Measurements from ENCODE around the gene CRABP1. TPM values are rescaled to one million over a fixed set of nuclear protein-coding genes. Genes with fewer than 3 reads are reported as not detected.

CRABP1 gene
- total RNA-seq, 1 experiment from 2014 or later, result not detected

- BruUV-seq (replicated peaks), result no TSS peak
- Mint-ChIP-seq H3K4me3 (ENCODE audit: low read depth, unreplicated experiment) (no peak overlapping the region), H3K4me1 (ENCODE audit: low read depth, unreplicated experiment) (peaks cover 11% of the 10 kb centered on the region), H3K27ac (ENCODE audit: unreplicated experiment) (no peak overlapping the region), H3K9me3 (ENCODE audit: low read depth, unreplicated experiment) (no peaks in the 10 kb centered on the region), H3K27me3 (ENCODE audit: unreplicated experiment) (peaks cover 12% of the 10 kb centered on the region), H3K36me3 (ENCODE audit: insufficient read depth, unreplicated experiment) (no peaks in the 10 kb centered on the region)
- DNase-seq, result no peak
- intact Hi-C loops (cut with micrococcal nuclease; ENCODE audit: unreplicated experiment), result no loop called here
- CTCF ChIA-PET, result no interaction called here
- TF ChIP-seq CTCF (IDR thresholded peaks at IDR 0.05; ENCODE audit: unreplicated experiment), result no peak
These were observed 9.9 kb downstream of the CRABP1 start for GRCh38 chr15:78350058-78350457.

GRCh38 chr15:78351539-78351938, 11.4 kb downstream of the CRABP1 start:
- no peak overlapping the region for H3K4me3 Mint-ChIP-seq (ENCODE audit: low read depth, unreplicated experiment)
- H3K36me3 Mint-ChIP-seq (ENCODE audit: insufficient read depth, unreplicated experiment), result no peaks in the 10 kb centered on the region
- H3K4me1 Mint-ChIP-seq (ENCODE audit: low read depth, unreplicated experiment), result peaks cover 11% of the 10 kb centered on the region
- no peak for DNase-seq
- no peaks in the 10 kb centered on the region for H3K9me3 Mint-ChIP-seq (ENCODE audit: low read depth, unreplicated experiment)
- no peak overlapping the region for H3K27ac Mint-ChIP-seq (ENCODE audit: unreplicated experiment)
- no TSS peak for BruUV-seq (replicated peaks)
- intact Hi-C loops (cut with micrococcal nuclease; ENCODE audit: unreplicated experiment), result no loop called here
- no peak for TF ChIP-seq CTCF (IDR thresholded peaks at IDR 0.05; ENCODE audit: unreplicated experiment)
- CTCF ChIA-PET, result no interaction called here
- no peaks in the 10 kb centered on the region for H3K27me3 Mint-ChIP-seq (ENCODE audit: unreplicated experiment)

GRCh38 chr15:78353093-78353492, 12.9 kb downstream of the CRABP1 start:
- intact Hi-C loops (cut with micrococcal nuclease; ENCODE audit: unreplicated experiment), result no loop called here
- peaks cover 5% of the 10 kb centered on the region for H3K27me3 Mint-ChIP-seq (ENCODE audit: unreplicated experiment)
- TF ChIP-seq CTCF (IDR thresholded peaks at IDR 0.05; ENCODE audit: unreplicated experiment), result no peak
- peaks cover 7% of the 10 kb centered on the region for H3K4me1 Mint-ChIP-seq (ENCODE audit: low read depth, unreplicated experiment)
- CTCF ChIA-PET, result interaction anchor here (0.8 kb wide), 1 partner anchor 42 kb away, joined by 4 read pairs; no protein-coding TSS in a partner anchor
- no peak overlapping the region for H3K27ac Mint-ChIP-seq (ENCODE audit: unreplicated experiment)
- no peaks in the 10 kb centered on the region for H3K9me3 Mint-ChIP-seq (ENCODE audit: low read depth, unreplicated experiment)
- no peaks in the 10 kb centered on the region for H3K36me3 Mint-ChIP-seq (ENCODE audit: insufficient read depth, unreplicated experiment)
- no peak for DNase-seq
- BruUV-seq (replicated peaks), result no TSS peak
- no peak overlapping the region for H3K4me3 Mint-ChIP-seq (ENCODE audit: low read depth, unreplicated experiment)

- H3K27me3 Mint-ChIP-seq (ENCODE audit: unreplicated experiment), result peaks cover 25% of the 10 kb centered on the region
- no peak overlapping the region for H3K4me3 Mint-ChIP-seq (ENCODE audit: low read depth, unreplicated experiment)
- intact Hi-C loops (cut with micrococcal nuclease; ENCODE audit: unreplicated experiment), result no loop called here
- no peak overlapping the region for H3K27ac Mint-ChIP-seq (ENCODE audit: unreplicated experiment)
- BruUV-seq (replicated peaks), result no TSS peak
- CTCF ChIA-PET, result interaction anchor here (0.7 kb wide), 1 partner anchor 62 kb away, joined by 4 read pairs; no protein-coding TSS in a partner anchor
- no peaks in the 10 kb centered on the region for H3K9me3 Mint-ChIP-seq (ENCODE audit: low read depth, unreplicated experiment)
- no peaks in the 10 kb centered on the region for H3K4me1 Mint-ChIP-seq (ENCODE audit: low read depth, unreplicated experiment)
- TF ChIP-seq CTCF (IDR thresholded peaks at IDR 0.05; ENCODE audit: unreplicated experiment), result no peak
- no peaks in the 10 kb centered on the region for H3K36me3 Mint-ChIP-seq (ENCODE audit: insufficient read depth, unreplicated experiment)
- DNase-seq, result no peak
These were observed 15.0 kb downstream of the CRABP1 start for GRCh38 chr15:78355177-78355576.
